ENCODE results near the gene TBC1D9B.

Gene TBC1D9B

GRCh38 chr5:179908528-179908927, 831 bp upstream of the TBC1D9B start:
- Histone ChIP-seq H3K36me3 (ENCODE audit: insufficient read depth, low read length) (peaks cover 8% of the 10 kb centered on the region; the same call in 1 of the 2 replicates), H2AFZ (ENCODE audit: low read length, unreplicated experiment) (peak overlapping the region; percentile 76), H3K4me3 (ENCODE audit: low read depth, low read length) (peak overlapping the region; percentile 94), H3K27ac (ENCODE audit: low read depth, low read length) (no peak overlapping the region), H3K27me3 (ENCODE audit: insufficient read depth, low read length) (no peaks in the 10 kb centered on the region), H3K79me2 (ENCODE audit: control insufficient read depth, insufficient read depth, low read length, unreplicated experiment) (peaks cover 27% of the 10 kb centered on the region), H3K4me1 (ENCODE audit: control insufficient read depth, insufficient read depth, low read length, unreplicated experiment) (peaks cover 7% of the 10 kb centered on the region)

- H2AFZ ChIP-seq (ENCODE audit: low read length, unreplicated experiment): no peak overlapping the region
- peaks cover 11% of the 10 kb centered on the region; the same call in 1 of the 2 replicates for H3K36me3 ChIP-seq (ENCODE audit: insufficient read depth, low read length)
- no peak overlapping the region for H3K27ac ChIP-seq (ENCODE audit: low read depth, low read length)
Observed at GRCh38 chr5:179906795-179907555, 722 bp downstream of the TBC1D9B start.

GRCh38 chr5:179906294-179906794, 1.4 kb downstream of the TBC1D9B start:
- H3K79me2 ChIP-seq (ENCODE audit: control insufficient read depth, insufficient read depth, low read length, unreplicated experiment): peaks cover 32% of the 10 kb centered on the region
- peaks cover 6% of the 10 kb centered on the region for H3K4me1 ChIP-seq (ENCODE audit: control insufficient read depth, insufficient read depth, low read length, unreplicated experiment)
- peaks cover 11% of the 10 kb centered on the region for H3K36me3 ChIP-seq (ENCODE audit: insufficient read depth, low read length)
- H2AFZ ChIP-seq (ENCODE audit: low read length, unreplicated experiment): no peak overlapping the region
- H3K27ac ChIP-seq (ENCODE audit: low read depth, low read length): no peak overlapping the region
- peak overlapping the region; percentile 94 for H3K4me3 ChIP-seq (ENCODE audit: low read depth, low read length)
- no peaks in the 10 kb centered on the region for H3K27me3 ChIP-seq (ENCODE audit: insufficient read depth, low read length)

More at GRCh38 chr5:179906795-179907555, 722 bp downstream of the TBC1D9B start:
- Histone ChIP-seq H3K4me3 (ENCODE audit: low read depth, low read length) (peak overlapping the region; percentile 94), H3K79me2 (ENCODE audit: control insufficient read depth, insufficient read depth, low read length, unreplicated experiment) (peaks cover 32% of the 10 kb centered on the region), H3K27me3 (ENCODE audit: insufficient read depth, low read length) (no peaks in the 10 kb centered on the region), H3K4me1 (ENCODE audit: control insufficient read depth, insufficient read depth, low read length, unreplicated experiment) (peaks cover 6% of the 10 kb centered on the region)

- no peak overlapping the region for H2AFZ ChIP-seq (ENCODE audit: low read length, unreplicated experiment)
- H3K4me1 ChIP-seq (ENCODE audit: control insufficient read depth, insufficient read depth, low read length, unreplicated experiment): peaks cover 6% of the 10 kb centered on the region
- peaks cover 32% of the 10 kb centered on the region for H3K79me2 ChIP-seq (ENCODE audit: control insufficient read depth, insufficient read depth, low read length, unreplicated experiment)
- peaks cover 11% of the 10 kb centered on the region for H3K36me3 ChIP-seq (ENCODE audit: insufficient read depth, low read length)
- no peaks in the 10 kb centered on the region for H3K27me3 ChIP-seq (ENCODE audit: insufficient read depth, low read length)
- no peak overlapping the region for H3K27ac ChIP-seq (ENCODE audit: low read depth, low read length)
- H3K4me3 ChIP-seq (ENCODE audit: low read depth, low read length): no peak overlapping the region
Observed at GRCh38 chr5:179905161-179905560, 2.5 kb downstream of the TBC1D9B start.

- peaks cover 32% of the 10 kb centered on the region for H3K79me2 ChIP-seq (ENCODE audit: control insufficient read depth, insufficient read depth, low read length, unreplicated experiment)
- peaks cover 13% of the 10 kb centered on the region for H3K36me3 ChIP-seq (ENCODE audit: insufficient read depth, low read length)
- H3K4me3 ChIP-seq (ENCODE audit: low read depth, low read length): no peak overlapping the region
- no peaks in the 10 kb centered on the region for H3K27me3 ChIP-seq (ENCODE audit: insufficient read depth, low read length)
- no peak overlapping the region for H3K27ac ChIP-seq (ENCODE audit: low read depth, low read length)
- peaks cover 6% of the 10 kb centered on the region for H3K4me1 ChIP-seq (ENCODE audit: control insufficient read depth, insufficient read depth, low read length, unreplicated experiment)
- no peak overlapping the region for H2AFZ ChIP-seq (ENCODE audit: low read length, unreplicated experiment)
Observed at GRCh38 chr5:179904463-179905160, 3.1 kb downstream of the TBC1D9B start.

GRCh38 chr5:179902763-179903158, 4.9 kb downstream of the TBC1D9B start:
- H3K27ac ChIP-seq (ENCODE audit: low read depth, low read length): no peak overlapping the region
- peaks cover 32% of the 10 kb centered on the region for H3K79me2 ChIP-seq (ENCODE audit: control insufficient read depth, insufficient read depth, low read length, unreplicated experiment)
- peaks cover 6% of the 10 kb centered on the region for H3K4me1 ChIP-seq (ENCODE audit: control insufficient read depth, insufficient read depth, low read length, unreplicated experiment)
- H2AFZ ChIP-seq (ENCODE audit: low read length, unreplicated experiment): no peak overlapping the region
- H3K27me3 ChIP-seq (ENCODE audit: insufficient read depth, low read length): no peaks in the 10 kb centered on the region
- H3K4me3 ChIP-seq (ENCODE audit: low read depth, low read length): no peak overlapping the region
- peaks cover 21% of the 10 kb centered on the region for H3K36me3 ChIP-seq (ENCODE audit: insufficient read depth, low read length)

- no peak overlapping the region for H3K4me3 ChIP-seq (ENCODE audit: low read depth, low read length)
Observed at GRCh38 chr5:179901915-179902762, 5.6 kb downstream of the TBC1D9B start.

GRCh38 chr5:179901462-179901861, 6.2 kb downstream of the TBC1D9B start:
- H3K27ac ChIP-seq (ENCODE audit: low read depth, low read length): no peak overlapping the region
- H3K79me2 ChIP-seq (ENCODE audit: control insufficient read depth, insufficient read depth, low read length, unreplicated experiment): peaks cover 24% of the 10 kb centered on the region
- H3K4me3 ChIP-seq (ENCODE audit: low read depth, low read length): no peak overlapping the region
- no peaks in the 10 kb centered on the region for H3K27me3 ChIP-seq (ENCODE audit: insufficient read depth, low read length)
- H3K36me3 ChIP-seq (ENCODE audit: insufficient read depth, low read length): peaks cover 25% of the 10 kb centered on the region
- peaks cover 2% of the 10 kb centered on the region for H3K4me1 ChIP-seq (ENCODE audit: control insufficient read depth, insufficient read depth, low read length, unreplicated experiment)
- no peak overlapping the region for H2AFZ ChIP-seq (ENCODE audit: low read length, unreplicated experiment)

More at GRCh38 chr5:179901915-179902762, 5.6 kb downstream of the TBC1D9B start:
- H3K79me2 ChIP-seq (ENCODE audit: control insufficient read depth, insufficient read depth, low read length, unreplicated experiment): peaks cover 31% of the 10 kb centered on the region
- peaks cover 6% of the 10 kb centered on the region for H3K4me1 ChIP-seq (ENCODE audit: control insufficient read depth, insufficient read depth, low read length, unreplicated experiment)
- H3K27me3 ChIP-seq (ENCODE audit: insufficient read depth, low read length): no peaks in the 10 kb centered on the region
- H3K27ac ChIP-seq (ENCODE audit: low read depth, low read length): no peak overlapping the region
- no peak overlapping the region for H2AFZ ChIP-seq (ENCODE audit: low read length, unreplicated experiment)
- H3K36me3 ChIP-seq (ENCODE audit: insufficient read depth, low read length): peaks cover 25% of the 10 kb centered on the region

GRCh38 chr5:179900711-179901110, 7.0 kb downstream of the TBC1D9B start:
- no peak overlapping the region for H3K4me3 ChIP-seq (ENCODE audit: low read depth, low read length)
- H3K27me3 ChIP-seq (ENCODE audit: insufficient read depth, low read length): no peaks in the 10 kb centered on the region
- peaks cover 17% of the 10 kb centered on the region for H3K79me2 ChIP-seq (ENCODE audit: control insufficient read depth, insufficient read depth, low read length, unreplicated experiment)
- no peak overlapping the region for H3K27ac ChIP-seq (ENCODE audit: low read depth, low read length)
- no peaks in the 10 kb centered on the region for H3K4me1 ChIP-seq (ENCODE audit: control insufficient read depth, insufficient read depth, low read length, unreplicated experiment)
- H3K36me3 ChIP-seq (ENCODE audit: insufficient read depth, low read length): peaks cover 25% of the 10 kb centered on the region
- no peak overlapping the region for H2AFZ ChIP-seq (ENCODE audit: low read length, unreplicated experiment)

- peaks cover 25% of the 10 kb centered on the region for H3K36me3 ChIP-seq (ENCODE audit: insufficient read depth, low read length)
- H3K4me3 ChIP-seq (ENCODE audit: low read depth, low read length): no peak overlapping the region
- no peak overlapping the region for H3K27ac ChIP-seq (ENCODE audit: low read depth, low read length)
- H2AFZ ChIP-seq (ENCODE audit: low read length, unreplicated experiment): no peak overlapping the region
- peaks cover 12% of the 10 kb centered on the region for H3K79me2 ChIP-seq (ENCODE audit: control insufficient read depth, insufficient read depth, low read length, unreplicated experiment)
- H3K4me1 ChIP-seq (ENCODE audit: control insufficient read depth, insufficient read depth, low read length, unreplicated experiment): no peaks in the 10 kb centered on the region
- no peaks in the 10 kb centered on the region for H3K27me3 ChIP-seq (ENCODE audit: insufficient read depth, low read length)
Observed at GRCh38 chr5:179900206-179900605, 7.5 kb downstream of the TBC1D9B start.
